Measurements from ENCODE around the gene HPD. TPM values are rescaled to one million over a fixed set of nuclear protein-coding genes. Genes with fewer than 3 reads are reported as not detected.

The HPD gene
- total RNA-seq, 1 experiment from 2014 or later = 0.20 TPM

DNA sequence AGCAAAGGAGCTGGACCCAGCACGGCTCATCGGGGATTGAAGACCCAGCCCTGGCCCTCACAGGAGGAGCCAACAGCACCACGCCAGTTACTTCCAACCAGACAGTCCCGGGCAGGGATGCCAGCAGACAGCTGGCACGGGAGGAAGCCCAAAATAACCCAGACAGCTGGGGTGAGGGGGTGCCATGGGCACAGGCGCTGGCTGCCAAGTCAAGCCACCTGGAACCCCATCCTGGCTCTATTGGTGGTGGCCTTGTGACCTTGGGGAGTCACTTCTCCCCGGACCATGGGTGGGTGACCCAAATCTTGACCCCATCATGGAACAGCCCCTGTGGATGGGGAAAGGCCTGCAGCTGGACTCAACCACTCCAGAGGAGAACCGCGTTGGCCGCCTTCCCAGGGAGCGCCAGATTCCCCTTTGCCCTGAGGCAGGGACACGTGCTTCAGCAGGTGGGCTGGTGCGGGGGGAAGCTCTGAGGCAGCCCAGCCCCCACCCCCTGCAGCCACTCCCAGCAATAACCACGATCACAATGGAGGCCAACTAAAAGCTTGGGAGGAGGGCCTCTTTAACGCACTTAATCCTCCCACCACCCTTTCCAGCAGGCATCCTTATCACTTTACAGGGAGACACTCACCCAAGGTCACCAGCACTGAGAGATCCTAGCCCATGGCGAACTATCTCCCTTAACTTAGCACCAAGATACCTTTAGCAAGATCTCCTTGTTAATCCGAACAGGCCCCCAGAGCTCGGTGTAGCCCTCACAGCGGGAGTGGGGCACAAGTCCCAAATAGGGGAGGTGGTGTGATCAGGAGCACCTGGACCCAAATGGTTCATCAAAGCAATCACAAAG lies 60.5 kb downstream of the HPD start:
- intact Hi-C loops (cut with micrococcal nuclease; ENCODE audit: unreplicated experiment) = no loop called here
- Mint-ChIP-seq H3K27me3 (ENCODE audit: insufficient read depth, unreplicated experiment) (no peaks in the 10 kb centered on the region), H3K36me3 (ENCODE audit: insufficient read depth, unreplicated experiment) (peaks cover 78% of the 10 kb centered on the region), H3K4me3 (ENCODE audit: unreplicated experiment) (peak overlapping the region; percentile 84), H3K4me1 (ENCODE audit: low read depth, unreplicated experiment) (peaks cover 30% of the 10 kb centered on the region), H3K27ac (ENCODE audit: unreplicated experiment) (peak overlapping the region; percentile 89), H3K9me3 (ENCODE audit: unreplicated experiment) (no peaks in the 10 kb centered on the region)
- Histone ChIP-seq H3K4me1 (peaks cover 43% of the 10 kb centered on the region), H3K9me3 (no peaks in the 10 kb centered on the region), H3K4me3 (ENCODE audit: low read depth, low read length) (no peak overlapping the region), H3K36me3 (ENCODE audit: control insufficient read depth, insufficient read depth, low read length) (no peaks in the 10 kb centered on the region; the same call in 1 of the 2 replicates), H3K27me3 (replicated peaks; ENCODE audit: control insufficient read depth, insufficient read depth, low read length) (no peaks in the 10 kb centered on the region)
- DNase-seq = peak in 1 of 2 experiments; percentile 62
- POLR2A ChIA-PET = no interaction called here
- TF ChIP-seq, protein P1, sequence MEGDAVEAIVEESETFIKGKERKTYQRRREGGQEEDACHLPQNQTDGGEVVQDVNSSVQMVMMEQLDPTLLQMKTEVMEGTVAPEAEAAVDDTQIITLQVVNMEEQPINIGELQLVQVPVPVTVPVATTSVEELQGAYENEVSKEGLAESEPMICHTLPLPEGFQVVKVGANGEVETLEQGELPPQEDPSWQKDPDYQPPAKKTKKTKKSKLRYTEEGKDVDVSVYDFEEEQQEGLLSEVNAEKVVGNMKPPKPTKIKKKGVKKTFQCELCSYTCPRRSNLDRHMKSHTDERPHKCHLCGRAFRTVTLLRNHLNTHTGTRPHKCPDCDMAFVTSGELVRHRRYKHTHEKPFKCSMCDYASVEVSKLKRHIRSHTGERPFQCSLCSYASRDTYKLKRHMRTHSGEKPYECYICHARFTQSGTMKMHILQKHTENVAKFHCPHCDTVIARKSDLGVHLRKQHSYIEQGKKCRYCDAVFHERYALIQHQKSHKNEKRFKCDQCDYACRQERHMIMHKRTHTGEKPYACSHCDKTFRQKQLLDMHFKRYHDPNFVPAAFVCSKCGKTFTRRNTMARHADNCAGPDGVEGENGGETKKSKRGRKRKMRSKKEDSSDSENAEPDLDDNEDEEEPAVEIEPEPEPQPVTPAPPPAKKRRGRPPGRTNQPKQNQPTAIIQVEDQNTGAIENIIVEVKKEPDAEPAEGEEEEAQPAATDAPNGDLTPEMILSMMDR (IDR thresholded peaks at IDR 0.05; ENCODE audit: insufficient read depth in 1 of 2, low read depth in 1 of 2, low read length in 1 of 2, severe bottlenecking in 1 of 2, unreplicated experiment in 1 of 2) = no peak
- CTCF ChIA-PET = interaction anchor here (0.5 to 6.6 kb wide), 5 partner anchors 14 to 598 kb away, joined by 3 to 145 read pairs (median 10); partner anchors contain the start of gene PSMD9
- BruUV-seq (replicated peaks) = no TSS peak

DNA sequence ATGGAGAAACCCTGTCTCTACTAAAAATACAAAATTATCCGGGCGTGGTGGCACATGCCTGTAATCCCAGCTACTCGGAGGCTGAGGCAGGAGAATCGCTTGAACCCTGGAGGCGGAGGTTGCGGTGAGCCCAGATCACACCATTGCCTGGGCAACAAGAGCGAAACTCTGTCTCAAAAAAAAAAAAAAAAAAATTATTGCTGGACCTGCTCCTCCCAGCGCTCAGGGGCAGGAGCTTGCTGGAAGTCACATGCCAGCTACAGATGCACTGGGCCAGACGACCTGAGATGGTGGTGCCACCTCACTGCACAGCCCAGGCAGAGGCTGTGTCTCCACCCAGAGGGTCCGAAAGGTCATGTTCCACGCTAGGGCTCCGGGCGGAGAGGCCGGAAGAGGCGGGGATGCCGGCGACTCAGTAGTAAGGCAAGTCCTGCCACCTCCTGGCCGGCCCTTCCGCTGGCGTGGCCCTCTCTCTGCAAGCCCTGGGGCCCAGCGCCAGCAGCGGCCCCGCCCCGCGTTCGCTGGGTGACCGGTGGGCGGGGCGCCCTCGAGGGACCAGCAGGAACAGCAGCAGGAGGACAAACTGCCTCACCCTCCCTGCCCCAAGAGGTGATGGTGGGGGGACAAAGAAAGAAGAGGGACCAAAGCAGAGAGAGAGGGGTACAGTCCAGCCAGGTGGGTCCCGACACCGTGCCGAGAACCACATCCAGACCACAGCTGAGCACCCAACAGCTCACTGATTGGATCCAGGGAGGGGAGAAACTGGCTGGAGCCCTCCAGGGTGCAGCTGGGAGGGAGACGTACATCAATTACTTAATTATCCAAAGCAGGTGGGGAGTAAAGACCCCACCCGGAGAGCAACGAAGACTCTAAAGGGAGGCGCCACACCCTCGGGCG lies 61.6 kb downstream of the HPD start:
- Histone ChIP-seq H3K27me3 (replicated peaks; ENCODE audit: control insufficient read depth, insufficient read depth, low read length) (no peaks in the 10 kb centered on the region), H3K4me3 (ENCODE audit: low read depth, low read length) (no peak overlapping the region), H3K9me3 (no peaks in the 10 kb centered on the region), H3K4me1 (peaks cover 52% of the 10 kb centered on the region), H3K36me3 (ENCODE audit: control insufficient read depth, insufficient read depth, low read length) (no peaks in the 10 kb centered on the region; the same call in 1 of the 2 replicates)
- H3K4me1 Mint-ChIP-seq (ENCODE audit: low read depth, unreplicated experiment) = peaks cover 30% of the 10 kb centered on the region
- DNase-seq = peak; percentile 96 to 97
- TF ChIP-seq, protein P1 (IDR thresholded peaks at IDR 0.05; ENCODE audit: insufficient read depth in 1 of 2, low read depth in 1 of 2, low read length in 1 of 2, severe bottlenecking in 1 of 2, unreplicated experiment in 1 of 2) = peak; percentile 33
- BruUV-seq (replicated peaks) = no TSS peak
- no peaks in the 10 kb centered on the region for H3K9me3 Mint-ChIP-seq (ENCODE audit: unreplicated experiment)
- H3K36me3 Mint-ChIP-seq (ENCODE audit: insufficient read depth, unreplicated experiment) = peaks cover 71% of the 10 kb centered on the region
- intact Hi-C loops (cut with micrococcal nuclease; ENCODE audit: unreplicated experiment) = no loop called here
- H3K4me3 Mint-ChIP-seq (ENCODE audit: unreplicated experiment) = peak overlapping the region; percentile 69
- H3K27ac Mint-ChIP-seq (ENCODE audit: unreplicated experiment) = peak overlapping the region; percentile 79
- POLR2A ChIA-PET = interaction anchor here (0.6 to 2.5 kb wide), 4 partner anchors 14 to 349 kb away, joined by 5 to 17 read pairs (median 6); no protein-coding TSS in a partner anchor
- CTCF ChIA-PET = interaction anchor here (0.7 to 6.6 kb wide), 3 partner anchors 15 to 92 kb away, joined by 4 to 145 read pairs (median 46); partner anchors contain the start of gene PSMD9
- no peaks in the 10 kb centered on the region for H3K27me3 Mint-ChIP-seq (ENCODE audit: insufficient read depth, unreplicated experiment)

Measured in Caco-2 (cell line).